Neural progenitor cell (in vitro differentiated cells): ENCODE data around the gene TIGD3. TPM values are rescaled to one million over a fixed set of nuclear protein-coding genes. Genes with fewer than 3 reads are reported as not detected.

ENCODE experiments used
- DNase-seq: peaks from one replicate; pipeline ENCODE4 v3.0.0-alpha.2; 2016; ENCODE audit warnings: low spot score
- H2AFZ ChIP-seq: fragments of 200-600 bp; sonication (generic); replicated peaks from 2 replicates; pipeline ENCODE4 v1.6.1; 2016; ENCODE audit warnings: antibody characterized with exemption
- H3F3A ChIP-seq: fragments of 200-600 bp; sonication (generic); 2 replicates; pipeline ENCODE4 v1.6.1; 2016; ENCODE audit warnings: antibody characterized with exemption, low read depth
- H3K27ac ChIP-seq: fragments of 200-600 bp; sonication (generic); 2 replicates; pipeline ENCODE4 v1.5.1; 2016; ENCODE audit warnings: mild to moderate bottlenecking
- H3K27me3 ChIP-seq: fragments of 200-600 bp; sonication (generic); 2 replicates; pipeline ENCODE4 v1.6.1; 2016; ENCODE audit warnings: mild to moderate bottlenecking, moderate library complexity
- H3K36me3 ChIP-seq: fragments of 200-600 bp; sonication (generic); 2 replicates; pipeline ENCODE4 v1.5.1; 2016
- H3K4me1 ChIP-seq: fragments of 200-600 bp; sonication (generic); 2 replicates; pipeline ENCODE4 v1.6.1; 2016; ENCODE audit warnings: mixed run types
- H3K4me2 ChIP-seq: fragments of 200-600 bp; sonication (generic); 2 replicates; pipeline ENCODE4 v1.6.1; 2016
- H3K4me3 ChIP-seq: fragments of 200-600 bp; sonication (generic); 2 replicates; pipeline ENCODE4 v1.5.1; 2016
- H3K79me2 ChIP-seq: fragments of 200-600 bp; sonication (generic); 2 replicates; pipeline ENCODE4 v1.6.1; 2016; ENCODE audit warnings: low read depth
- H3K9ac ChIP-seq: fragments of 200-600 bp; sonication (generic); 2 replicates; pipeline ENCODE4 v1.6.1; 2016
- H3K9me3 ChIP-seq: fragments of 200-600 bp; sonication (generic); 2 replicates; pipeline ENCODE4 v1.5.1; 2016; ENCODE audit warnings: low read depth
- H4K20me1 ChIP-seq: fragments of 200-600 bp; sonication (generic); 2 replicates; pipeline ENCODE4 v1.6.1; 2016; ENCODE audit warnings: low read depth
- H3K27ac Mint-ChIP-seq: 3 replicates; pipeline ENCODE4 v1.8.0; 2021; ENCODE audit warnings: mixed read lengths
- H3K27me3 Mint-ChIP-seq: 2 replicates; pipeline ENCODE4 v1.8.0; 2022; ENCODE audit warnings: low read depth, mild to moderate bottlenecking, inconsistent platforms, moderate library complexity, mixed read lengths; ENCODE audit not compliant: insufficient read depth
- H3K36me3 Mint-ChIP-seq: 3 replicates; pipeline ENCODE4 v1.8.0; 2021; ENCODE audit warnings: mixed read lengths
- H3K4me1 Mint-ChIP-seq: 3 replicates; pipeline ENCODE4 v1.8.0; 2021; ENCODE audit warnings: mixed read lengths
- H3K4me3 Mint-ChIP-seq: 3 replicates; pipeline ENCODE4 v1.8.0; 2021; ENCODE audit warnings: mild to moderate bottlenecking, moderate library complexity, mixed read lengths
- H3K9me3 Mint-ChIP-seq: 3 replicates; pipeline ENCODE4 v1.8.0; 2020; ENCODE audit warnings: mixed read lengths
- EZH2 ChIP-seq: fragments of 200-600 bp; sonication (generic); IDR thresholded peaks from 2 replicates; pipeline ENCODE4 v1.6.1; 2017; ENCODE audit warnings: antibody characterized with exemption, mild to moderate bottlenecking, moderate library complexity
- EZH2phosphoT487 ChIP-seq: fragments of 200-600 bp; sonication (generic); IDR thresholded peaks from 2 replicates; pipeline ENCODE4 v1.6.1; 2017; ENCODE audit warnings: antibody characterized with exemption
- total RNA-seq: library from RNA; depleted of rRNA; stranded (reverse); fragments of >200 nt; gene quantifications from 2 replicates; pipeline ENCODE4 v1.2.3, GENCODE V29; 2015; ENCODE audit warnings: low replicate concordance
- TF ChIP-seq, protein P1 (sequence below): fragments of 200-600 bp; sonication (generic); IDR thresholded peaks from 2 replicates; pipeline ENCODE4 v1.5.1; 2017; ENCODE audit warnings: antibody characterized with exemption, mild to moderate bottlenecking

TIGD3 gene
- total RNA-seq, 1 donor from 2014 or later, result 2.5 TPM

DNA sequence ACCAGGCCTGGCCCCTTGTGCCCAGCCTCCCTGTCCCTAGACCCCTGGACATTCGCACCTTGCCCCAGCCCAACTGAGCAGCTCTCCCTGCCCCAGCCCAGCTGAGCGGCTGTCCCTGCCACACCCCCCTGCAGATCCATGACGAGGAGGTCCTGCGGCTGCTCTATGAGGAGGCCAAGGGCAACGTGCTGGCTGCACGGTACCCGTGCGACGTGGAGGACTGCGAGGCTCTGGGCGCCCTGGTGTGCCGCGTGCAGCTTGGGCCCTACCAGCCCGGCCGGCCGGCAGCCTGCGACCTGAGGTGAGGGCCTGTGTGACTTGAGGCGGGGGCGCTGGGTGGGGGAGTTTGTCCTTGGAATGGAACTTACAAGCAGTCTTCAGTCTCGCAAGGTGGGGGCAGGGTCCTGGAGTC lies 39.6 kb downstream of the TIGD3 start:
- Histone ChIP-seq H3K4me3 (no peak overlapping the region), H4K20me1 (peaks cover 4% of the 10 kb centered on the region), H3K79me2 (no peaks in the 10 kb centered on the region), H3K27me3 (no peaks in the 10 kb centered on the region), H3K36me3 (no peaks in the 10 kb centered on the region), H3K4me2 (no peak overlapping the region), H3K4me1 (peaks cover 10% of the 10 kb centered on the region), H2AFZ (no peak overlapping the region), H3K27ac (no peak overlapping the region), H3F3A (no peaks in the 10 kb centered on the region), H3K9me3 (no peaks in the 10 kb centered on the region), H3K9ac (no peak overlapping the region)
- Mint-ChIP-seq H3K27me3 (peaks cover 9% of the 10 kb centered on the region), H3K4me3 (no peak overlapping the region), H3K27ac (no peak overlapping the region), H3K36me3 (peaks cover 5% of the 10 kb centered on the region), H3K4me1 (peaks cover 9% of the 10 kb centered on the region), H3K9me3 (no peaks in the 10 kb centered on the region)
- no peak for DNase-seq
- TF ChIP-seq EZH2phosphoT487, result no peak
- TF ChIP-seq, protein P1, sequence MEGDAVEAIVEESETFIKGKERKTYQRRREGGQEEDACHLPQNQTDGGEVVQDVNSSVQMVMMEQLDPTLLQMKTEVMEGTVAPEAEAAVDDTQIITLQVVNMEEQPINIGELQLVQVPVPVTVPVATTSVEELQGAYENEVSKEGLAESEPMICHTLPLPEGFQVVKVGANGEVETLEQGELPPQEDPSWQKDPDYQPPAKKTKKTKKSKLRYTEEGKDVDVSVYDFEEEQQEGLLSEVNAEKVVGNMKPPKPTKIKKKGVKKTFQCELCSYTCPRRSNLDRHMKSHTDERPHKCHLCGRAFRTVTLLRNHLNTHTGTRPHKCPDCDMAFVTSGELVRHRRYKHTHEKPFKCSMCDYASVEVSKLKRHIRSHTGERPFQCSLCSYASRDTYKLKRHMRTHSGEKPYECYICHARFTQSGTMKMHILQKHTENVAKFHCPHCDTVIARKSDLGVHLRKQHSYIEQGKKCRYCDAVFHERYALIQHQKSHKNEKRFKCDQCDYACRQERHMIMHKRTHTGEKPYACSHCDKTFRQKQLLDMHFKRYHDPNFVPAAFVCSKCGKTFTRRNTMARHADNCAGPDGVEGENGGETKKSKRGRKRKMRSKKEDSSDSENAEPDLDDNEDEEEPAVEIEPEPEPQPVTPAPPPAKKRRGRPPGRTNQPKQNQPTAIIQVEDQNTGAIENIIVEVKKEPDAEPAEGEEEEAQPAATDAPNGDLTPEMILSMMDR, result no peak
- no peak for TF ChIP-seq EZH2

DNA sequence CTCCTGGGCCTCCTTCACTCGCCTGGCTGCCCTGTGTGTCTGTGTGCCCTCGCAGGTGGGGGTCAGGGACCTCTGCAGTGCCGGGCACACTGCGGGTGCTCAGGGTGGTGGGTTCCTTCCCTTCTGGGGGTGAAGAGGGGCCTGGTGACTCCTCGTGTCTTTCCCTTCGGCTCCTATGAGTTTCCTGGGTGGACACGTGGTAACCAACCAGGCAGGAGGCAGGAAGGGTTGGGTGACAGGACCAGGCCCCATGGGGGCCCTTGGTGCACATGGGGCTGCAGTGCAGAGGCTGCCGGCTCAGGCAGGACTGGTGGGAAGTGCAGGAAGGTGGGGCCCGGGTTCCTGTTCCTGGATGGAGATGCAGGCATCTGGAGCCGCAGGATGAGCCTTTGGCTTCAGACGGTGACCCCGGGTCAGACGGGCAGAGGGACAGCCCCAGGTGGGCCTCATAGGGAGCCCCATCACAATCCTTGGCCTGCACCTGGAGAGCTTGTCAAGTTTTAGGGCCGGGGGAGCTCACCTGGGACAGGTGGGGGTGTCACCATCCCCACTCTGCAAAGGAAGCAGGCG lies 41.5 kb downstream of the TIGD3 start:
- Mint-ChIP-seq H3K4me1 (peaks cover 2% of the 10 kb centered on the region), H3K4me3 (no peak overlapping the region), H3K36me3 (peaks cover 5% of the 10 kb centered on the region), H3K9me3 (no peaks in the 10 kb centered on the region), H3K27me3 (peaks cover 9% of the 10 kb centered on the region), H3K27ac (no peak overlapping the region)
- Histone ChIP-seq H2AFZ (no peak overlapping the region), H3K27me3 (no peaks in the 10 kb centered on the region), H3K27ac (no peak overlapping the region), H3K4me2 (no peak overlapping the region), H3K36me3 (no peaks in the 10 kb centered on the region), H3K4me3 (no peak overlapping the region), H3K4me1 (peaks cover 1% of the 10 kb centered on the region), H3K79me2 (no peaks in the 10 kb centered on the region), H3F3A (no peaks in the 10 kb centered on the region), H3K9me3 (no peaks in the 10 kb centered on the region), H4K20me1 (peaks cover 4% of the 10 kb centered on the region), H3K9ac (no peak overlapping the region)
- no peak for TF ChIP-seq EZH2phosphoT487
- no peak for TF ChIP-seq EZH2
- TF ChIP-seq, protein P1, result no peak
- no peak for DNase-seq

DNA sequence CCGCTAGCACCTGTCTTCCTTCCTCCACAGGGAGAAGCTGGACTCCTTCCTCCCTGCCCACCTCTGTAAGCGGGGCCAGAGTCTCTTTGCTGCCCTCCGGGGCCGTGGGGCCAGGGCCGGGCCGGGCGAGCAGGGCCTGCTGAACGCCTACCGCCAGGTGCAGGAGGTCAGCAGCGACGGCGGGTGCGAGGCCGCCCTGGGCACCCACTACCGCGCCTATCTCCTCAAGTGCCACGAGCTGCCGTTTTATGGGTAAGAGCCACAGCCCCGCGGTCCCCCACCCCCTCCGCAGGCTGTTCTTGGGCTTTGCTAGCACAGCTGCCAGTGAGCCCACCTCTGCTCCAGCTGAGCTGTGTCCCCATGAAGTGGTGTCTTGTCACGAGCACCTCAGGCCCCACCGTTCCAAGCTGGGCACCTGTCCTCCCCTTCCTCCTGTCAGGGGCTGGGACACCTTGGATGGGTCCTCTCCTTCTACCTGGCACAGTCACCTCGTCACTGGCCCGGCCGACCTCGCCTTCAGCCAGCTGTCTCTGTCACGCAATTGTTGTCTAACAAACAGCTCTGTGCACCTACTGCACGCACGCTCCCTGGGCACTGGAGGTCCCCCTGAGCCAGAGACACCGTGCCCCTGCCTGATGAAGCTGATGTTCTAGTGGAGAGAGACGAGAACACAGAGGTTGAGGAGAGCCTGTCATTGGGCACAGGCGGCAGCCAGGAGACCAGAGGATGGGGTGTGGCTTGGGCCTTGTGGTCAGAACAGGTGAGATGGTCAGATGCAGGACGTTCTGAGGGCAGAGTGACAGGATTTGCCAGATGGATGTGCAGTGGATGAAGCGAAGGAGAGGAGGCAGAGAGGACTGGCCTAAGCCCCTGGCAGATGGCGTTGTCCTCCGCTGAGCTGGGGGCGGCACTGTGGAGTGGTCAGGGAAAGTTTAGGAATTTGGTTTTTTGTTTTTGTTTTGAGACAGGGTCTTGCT lies 42.5 kb downstream of the TIGD3 start:
- no peak overlapping the region for H3K4me2 ChIP-seq
- H3F3A ChIP-seq, result no peaks in the 10 kb centered on the region
- H3K9me3 ChIP-seq, result no peaks in the 10 kb centered on the region
- Mint-ChIP-seq H3K9me3 (no peaks in the 10 kb centered on the region), H3K36me3 (peaks cover 8% of the 10 kb centered on the region), H3K27me3 (peaks cover 8% of the 10 kb centered on the region), H3K27ac (no peak overlapping the region), H3K4me3 (no peak overlapping the region), H3K4me1 (peaks cover 4% of the 10 kb centered on the region)
- no peaks in the 10 kb centered on the region for H3K4me1 ChIP-seq
- no peaks in the 10 kb centered on the region for H3K36me3 ChIP-seq
- H3K9ac ChIP-seq, result no peak overlapping the region
- H2AFZ ChIP-seq, result no peak overlapping the region
- no peak overlapping the region for H3K27ac ChIP-seq
- no peaks in the 10 kb centered on the region for H3K27me3 ChIP-seq
- TF ChIP-seq, protein P1, result no peak
- TF ChIP-seq EZH2phosphoT487 (no peak), EZH2 (no peak)
- no peak for DNase-seq
- no peaks in the 10 kb centered on the region for H3K79me2 ChIP-seq
- peaks cover 4% of the 10 kb centered on the region for H4K20me1 ChIP-seq
- H3K4me3 ChIP-seq, result no peak overlapping the region
